Measurements from ENCODE around the gene MKLN1. TPM values are rescaled to one million over a fixed set of nuclear protein-coding genes. Genes with fewer than 3 reads are reported as not detected.

Gene MKLN1
- total and polyA plus RNA-seq, 4 experiments from 2014 or later = 18.1 to 61.0 (median 45.4) TPM

- Mint-ChIP-seq H3K27me3 (no peaks in the 10 kb centered on the region), H3K36me3 (peaks cover 6 to 20% of the 10 kb centered on the region in 2 donors), H3K4me1 (peaks cover 0 to 2% (median 0%) of the 10 kb centered on the region in 4 donors), H3K4me3 (no peak overlapping the region), H3K27ac (peak overlapping the region in 1 of 7 donors; percentile 30), H3K9me3 (no peaks in the 10 kb centered on the region)
- Histone ChIP-seq H3K9me3 (ENCODE audit: control insufficient read depth in 1 of 2, low read length in 2 of 2) (no peaks in the 10 kb centered on the region), H3K27me3 (ENCODE audit: insufficient read depth, low read length) (no peaks in the 10 kb centered on the region), H3K4me3 (ENCODE audit: low read length in 2 of 2) (no peak overlapping the region), H3K4me1 (ENCODE audit: insufficient read depth, low read length) (no peaks in the 10 kb centered on the region), H3K27ac (ENCODE audit: low read depth, low read length) (no peak overlapping the region), H3K36me3 (ENCODE audit: insufficient read depth, low read length) (peaks cover 5% of the 10 kb centered on the region)
- intact Hi-C loops (cut with micrococcal nuclease) = no loop called here
- ChIA-PET CTCF (ENCODE audit: partially characterized antibody) (no interaction called here), POLR2A (ENCODE audit: partially characterized antibody) (interaction anchor here (1.0 kb wide), 1 partner anchor 11 kb away, joined by 4 read pairs; no protein-coding TSS in a partner anchor)
- no peak for DNase-seq
Observed at GRCh38 chr7:131489881-131490280, 162.2 kb downstream of the MKLN1 start.

DNA sequence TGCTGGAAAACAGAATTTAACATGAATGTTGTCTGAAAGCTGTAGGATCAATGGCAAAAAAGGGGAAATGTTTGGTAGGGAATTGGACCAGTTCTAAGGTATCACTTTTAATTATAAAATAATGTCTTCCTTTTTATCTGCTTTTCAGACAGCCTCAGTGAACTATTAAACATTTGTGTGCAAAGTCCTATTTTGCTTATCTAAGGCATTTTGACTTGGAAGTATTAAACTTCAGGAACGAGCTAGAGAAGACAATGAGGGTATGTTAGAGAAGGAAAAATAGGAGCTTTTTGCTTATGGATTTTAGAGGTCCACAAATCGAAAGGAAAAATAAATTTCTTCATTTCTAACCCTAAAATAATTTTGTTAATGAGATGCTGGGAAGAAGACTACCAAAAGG lies 165.4 kb downstream of the MKLN1 start:
- H3K36me3 Mint-ChIP-seq = peaks cover 0 to 28% of the 10 kb centered on the region in 2 donors
- no peak overlapping the region for H3K4me3 Mint-ChIP-seq
- ChIA-PET POLR2A (ENCODE audit: partially characterized antibody) (interaction anchor here (0.9 to 1.6 kb wide), 3 partner anchors 8 to 51 kb away, joined by 3 to 6 read pairs (median 4); no protein-coding TSS in a partner anchor), CTCF (ENCODE audit: partially characterized antibody) (interaction anchor here (0.7 to 1.7 kb wide), 7 partner anchors 8 to 233 kb away, joined by 3 to 6 read pairs (median 5); no protein-coding TSS in a partner anchor)
- H3K27me3 Mint-ChIP-seq = no peaks in the 10 kb centered on the region
- no peaks in the 10 kb centered on the region for H3K4me1 Mint-ChIP-seq
- no peaks in the 10 kb centered on the region for H3K9me3 ChIP-seq (ENCODE audit: control insufficient read depth in 1 of 2, low read length in 2 of 2)
- no peaks in the 10 kb centered on the region for H3K9me3 Mint-ChIP-seq
- no peaks in the 10 kb centered on the region for H3K27me3 ChIP-seq (ENCODE audit: insufficient read depth, low read length)
- H3K4me3 ChIP-seq (ENCODE audit: low read length in 2 of 2) = no peak overlapping the region
- no peak for DNase-seq
- no peak overlapping the region for H3K27ac Mint-ChIP-seq
- no peaks in the 10 kb centered on the region for H3K4me1 ChIP-seq (ENCODE audit: insufficient read depth, low read length)
- H3K36me3 ChIP-seq (ENCODE audit: insufficient read depth, low read length) = no peaks in the 10 kb centered on the region
- H3K27ac ChIP-seq (ENCODE audit: low read depth, low read length) = no peak overlapping the region
- intact Hi-C loops (cut with micrococcal nuclease) = no loop called here

- CTCF ChIA-PET (ENCODE audit: partially characterized antibody) = interaction anchor here (1.4 to 1.7 kb wide), 4 partner anchors 13 to 22 kb away, joined by 4 to 6 read pairs (median 5); no protein-coding TSS in a partner anchor
- no peak overlapping the region for H3K4me3 Mint-ChIP-seq
- intact Hi-C loops (cut with micrococcal nuclease) = no loop called here
- no peak for DNase-seq
- H3K9me3 Mint-ChIP-seq = no peaks in the 10 kb centered on the region
- POLR2A ChIA-PET (ENCODE audit: partially characterized antibody) = interaction anchor here (1.3 to 1.6 kb wide), 2 partner anchors 8 to 10 kb away, joined by 4 to 6 read pairs; no protein-coding TSS in a partner anchor
- Histone ChIP-seq H3K27ac (ENCODE audit: low read depth, low read length) (no peak overlapping the region), H3K36me3 (ENCODE audit: insufficient read depth, low read length) (no peaks in the 10 kb centered on the region), H3K9me3 (ENCODE audit: control insufficient read depth in 1 of 2, low read length in 2 of 2) (no peaks in the 10 kb centered on the region), H3K4me1 (ENCODE audit: insufficient read depth, low read length) (no peaks in the 10 kb centered on the region), H3K27me3 (ENCODE audit: insufficient read depth, low read length) (no peaks in the 10 kb centered on the region), H3K4me3 (ENCODE audit: low read length in 2 of 2) (no peak overlapping the region)
- H3K27me3 Mint-ChIP-seq = no peaks in the 10 kb centered on the region
- peak overlapping the region in 2 of 7 donors; percentile 14 to 36 for H3K27ac Mint-ChIP-seq
- H3K4me1 Mint-ChIP-seq = no peaks in the 10 kb centered on the region
- peaks cover 0 to 27% of the 10 kb centered on the region in 2 donors for H3K36me3 Mint-ChIP-seq
Observed at GRCh38 chr7:131493581-131493980, 165.9 kb downstream of the MKLN1 start.

GRCh38 chr7:131494182-131494581 lies 166.5 kb downstream of the MKLN1 start:
- H3K4me1 Mint-ChIP-seq = no peaks in the 10 kb centered on the region
- ChIA-PET CTCF (ENCODE audit: partially characterized antibody) (interaction anchor here (1.5 to 1.7 kb wide), 3 partner anchors 13 to 21 kb away, joined by 4 to 6 read pairs (median 5); no protein-coding TSS in a partner anchor), POLR2A (ENCODE audit: partially characterized antibody) (interaction anchor here (1.3 kb wide), 1 partner anchor 10 kb away, joined by 6 read pairs; no protein-coding TSS in a partner anchor)
- DNase-seq = no peak
- no peak overlapping the region for H3K27ac Mint-ChIP-seq
- intact Hi-C loops (cut with micrococcal nuclease) = no loop called here
- no peaks in the 10 kb centered on the region for H3K27me3 Mint-ChIP-seq
- peaks cover 0 to 32% of the 10 kb centered on the region in 2 donors for H3K36me3 Mint-ChIP-seq
- H3K4me3 Mint-ChIP-seq = no peak overlapping the region
- Histone ChIP-seq H3K27me3 (ENCODE audit: insufficient read depth, low read length) (no peaks in the 10 kb centered on the region), H3K27ac (ENCODE audit: low read depth, low read length) (no peak overlapping the region), H3K36me3 (ENCODE audit: insufficient read depth, low read length) (no peaks in the 10 kb centered on the region), H3K9me3 (ENCODE audit: control insufficient read depth in 1 of 2, low read length in 2 of 2) (no peaks in the 10 kb centered on the region), H3K4me1 (ENCODE audit: insufficient read depth, low read length) (no peaks in the 10 kb centered on the region), H3K4me3 (ENCODE audit: low read length in 2 of 2) (no peak overlapping the region)
- H3K9me3 Mint-ChIP-seq = no peaks in the 10 kb centered on the region

DNA sequence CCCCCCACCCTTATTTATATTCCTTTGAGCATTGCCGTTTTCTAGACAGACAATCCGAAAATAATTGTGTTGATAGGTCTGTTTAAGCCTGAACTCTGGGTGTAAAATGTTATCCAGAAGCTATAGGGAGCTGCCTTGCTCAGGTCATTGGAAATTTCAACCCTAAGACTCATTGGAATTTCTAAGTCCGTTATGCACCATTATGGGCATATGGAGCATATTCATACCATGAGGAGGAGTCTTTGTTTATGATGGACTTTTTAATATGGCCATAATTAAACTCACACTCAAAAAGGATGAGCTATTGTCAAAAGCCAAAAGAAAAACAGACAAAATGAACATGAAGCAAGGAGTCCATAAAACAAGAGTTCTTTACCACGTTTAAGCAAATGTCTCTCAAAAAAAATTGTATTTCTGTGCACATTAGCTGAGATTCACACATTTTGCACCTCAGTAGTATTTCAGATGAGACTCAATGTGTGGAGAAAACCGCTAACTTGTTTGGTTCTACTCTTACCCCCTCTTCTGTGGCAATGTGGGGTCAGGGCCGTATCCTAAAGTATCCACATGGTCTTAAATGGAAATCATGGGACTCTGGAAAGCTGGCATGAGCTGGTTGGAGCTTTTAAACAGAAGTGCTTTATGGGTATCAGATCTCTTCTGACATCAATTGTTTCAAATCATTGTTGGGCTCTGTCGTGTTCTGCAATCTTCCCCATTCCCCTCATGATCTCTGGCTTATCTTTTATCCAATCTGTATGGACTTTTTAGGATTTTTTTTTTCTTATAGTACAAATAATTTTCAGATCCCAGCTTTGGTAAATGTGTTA lies 168.2 kb downstream of the MKLN1 start:
- POLR2A ChIA-PET (ENCODE audit: partially characterized antibody) = no interaction called here
- peak overlapping the region in 2 of 7 donors; percentile 35 to 58 for H3K27ac Mint-ChIP-seq

DNA sequence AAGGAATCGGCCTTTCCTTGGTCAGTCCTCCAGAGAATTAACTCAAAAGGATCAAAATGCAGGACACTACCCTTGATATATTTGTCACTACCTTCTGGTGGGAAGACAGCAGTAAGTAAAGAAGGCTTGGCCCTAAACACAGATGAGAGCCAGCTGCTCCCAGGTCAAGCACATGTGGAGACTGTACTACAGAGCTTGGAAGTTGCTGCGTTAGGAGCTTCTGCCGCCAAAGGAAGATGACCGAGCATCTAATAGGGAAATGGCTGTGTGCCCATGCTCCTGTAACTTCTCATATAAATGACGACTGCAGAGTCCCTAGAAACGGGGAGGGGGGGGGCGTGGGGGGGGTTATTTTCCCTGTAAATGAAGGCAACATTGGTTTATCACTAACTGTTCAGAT lies 169.8 kb downstream of the MKLN1 start:
- Mint-ChIP-seq H3K4me3 (no peak overlapping the region), H3K4me1 (peaks cover 17 to 23% (median 19%) of the 10 kb centered on the region in 4 donors), H3K9me3 (no peaks in the 10 kb centered on the region), H3K27me3 (no peaks in the 10 kb centered on the region), H3K36me3 (peaks cover 0 to 31% of the 10 kb centered on the region in 2 donors), H3K27ac (no peak overlapping the region)
- CTCF ChIA-PET (ENCODE audit: partially characterized antibody) = interaction anchor here (1.2 to 8.7 kb wide), 3 partner anchors 9 to 17 kb away, joined by 4 to 79 read pairs (median 6); no protein-coding TSS in a partner anchor
- Histone ChIP-seq H3K36me3 (ENCODE audit: insufficient read depth, low read length) (no peaks in the 10 kb centered on the region), H3K27me3 (ENCODE audit: insufficient read depth, low read length) (no peaks in the 10 kb centered on the region), H3K4me3 (ENCODE audit: low read length in 2 of 2) (no peak overlapping the region), H3K9me3 (ENCODE audit: control insufficient read depth in 1 of 2, low read length in 2 of 2) (no peaks in the 10 kb centered on the region), H3K4me1 (ENCODE audit: insufficient read depth, low read length) (peaks cover 18% of the 10 kb centered on the region), H3K27ac (ENCODE audit: low read depth, low read length) (no peak overlapping the region)
- intact Hi-C loops (cut with micrococcal nuclease) = no loop called here
- DNase-seq = no peak
- POLR2A ChIA-PET (ENCODE audit: partially characterized antibody) = no interaction called here

More for the DNA sequence above, 168.2 kb downstream of the MKLN1 start:
- H3K4me1 ChIP-seq (ENCODE audit: insufficient read depth, low read length) = peaks cover 3% of the 10 kb centered on the region
- H3K36me3 ChIP-seq (ENCODE audit: insufficient read depth, low read length) = no peaks in the 10 kb centered on the region
- H3K27me3 ChIP-seq (ENCODE audit: insufficient read depth, low read length) = no peaks in the 10 kb centered on the region
- CTCF ChIA-PET (ENCODE audit: partially characterized antibody) = no interaction called here
- DNase-seq = no peak
- H3K4me3 Mint-ChIP-seq = no peak overlapping the region
- H3K36me3 Mint-ChIP-seq = peaks cover 0 to 29% of the 10 kb centered on the region in 2 donors
- H3K4me1 Mint-ChIP-seq = peaks cover 6 to 7% (median 6%) of the 10 kb centered on the region in 4 donors
- no peak overlapping the region for H3K4me3 ChIP-seq (ENCODE audit: low read length in 2 of 2)
- intact Hi-C loops (cut with micrococcal nuclease) = no loop called here
- no peaks in the 10 kb centered on the region for H3K9me3 Mint-ChIP-seq
- no peaks in the 10 kb centered on the region for H3K9me3 ChIP-seq (ENCODE audit: control insufficient read depth in 1 of 2, low read length in 2 of 2)
- H3K27ac ChIP-seq (ENCODE audit: low read depth, low read length) = no peak overlapping the region
- H3K27me3 Mint-ChIP-seq = no peaks in the 10 kb centered on the region

- no peaks in the 10 kb centered on the region for H3K36me3 ChIP-seq (ENCODE audit: insufficient read depth, low read length)
- no peak overlapping the region for H3K27ac ChIP-seq (ENCODE audit: low read depth, low read length)
- Mint-ChIP-seq H3K36me3 (peaks cover 0 to 31% of the 10 kb centered on the region in 2 donors), H3K4me1 (peaks cover 18 to 32% (median 23%) of the 10 kb centered on the region in 4 donors), H3K27ac (peak overlapping the region in 2 of 7 donors; percentile 23 to 55), H3K9me3 (no peaks in the 10 kb centered on the region), H3K4me3 (no peak overlapping the region), H3K27me3 (no peaks in the 10 kb centered on the region)
- no peak overlapping the region for H3K4me3 ChIP-seq (ENCODE audit: low read length in 2 of 2)
- CTCF ChIA-PET (ENCODE audit: partially characterized antibody) = interaction anchor here (0.9 to 8.7 kb wide), 3 partner anchors 10 to 16 kb away, joined by 3 to 79 read pairs (median 5); no protein-coding TSS in a partner anchor
- intact Hi-C loops (cut with micrococcal nuclease) = no loop called here
- H3K4me1 ChIP-seq (ENCODE audit: insufficient read depth, low read length) = peaks cover 23% of the 10 kb centered on the region
- no peaks in the 10 kb centered on the region for H3K9me3 ChIP-seq (ENCODE audit: control insufficient read depth in 1 of 2, low read length in 2 of 2)
- POLR2A ChIA-PET (ENCODE audit: partially characterized antibody) = no interaction called here
- no peak for DNase-seq
- H3K27me3 ChIP-seq (ENCODE audit: insufficient read depth, low read length) = no peaks in the 10 kb centered on the region
Observed at GRCh38 chr7:131498237-131498885, 170.7 kb downstream of the MKLN1 start.
